ENCODE results near the gene FANK1.

FANK1 gene

DNA sequence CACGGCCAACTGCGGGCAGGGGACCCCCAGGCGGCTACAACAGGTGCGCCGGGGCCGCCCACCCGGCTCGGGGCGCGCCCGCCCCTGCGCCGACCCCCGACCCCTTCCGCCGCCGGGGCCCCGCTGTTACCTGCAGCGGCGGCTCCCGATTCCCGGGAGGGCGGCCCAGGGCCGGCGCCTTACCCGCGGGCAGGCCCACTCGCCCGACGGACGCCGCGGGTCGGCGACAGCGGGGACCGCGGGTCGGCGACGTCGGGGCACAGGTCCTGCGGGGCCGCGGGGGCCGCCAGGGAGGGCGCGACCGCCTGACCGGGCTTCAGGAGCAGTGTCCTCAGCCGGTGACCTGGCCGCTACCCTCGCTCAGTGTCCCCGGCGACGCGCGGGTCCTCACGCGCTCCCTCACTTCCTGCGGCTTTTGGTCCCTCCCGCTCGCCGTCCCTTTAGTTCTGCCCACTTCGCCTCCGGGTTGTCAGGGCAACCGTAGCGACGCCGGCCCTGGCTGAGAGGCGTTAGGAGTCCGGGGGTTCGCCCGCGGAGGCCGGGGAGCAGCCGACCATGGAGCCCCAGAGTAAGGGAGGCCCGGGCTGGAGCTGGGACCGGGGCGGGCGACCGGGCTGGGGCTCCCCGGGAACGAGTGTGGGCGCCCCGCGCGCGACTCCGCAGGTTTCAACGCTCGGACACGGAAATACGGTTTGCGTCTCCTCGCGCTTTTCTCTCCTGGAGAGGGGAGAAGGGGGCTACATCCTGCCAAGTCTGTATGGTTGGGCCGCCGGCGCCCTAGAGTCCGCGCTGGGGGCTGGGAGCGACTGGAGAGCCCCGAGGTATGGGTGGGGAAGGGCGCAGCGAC lies at the start of gene FANK1:
Gene FANK1 (plus strand): TSS at position 477 of the 847 bp plus-strand sequence. CDS start 79 bp downstream, at position 556.
- Histone ChIP-seq H3K27ac (peak within 1 kb of the TSS; percentile 73 to 87), H3K4me3 (peak within 1 kb of the TSS; percentile 82)
- DNase-seq (ENCODE audit: low spot score): peak; percentile 90

GRCh38 chr10:125846894-125847293 lies 49.5 kb upstream of the FANK1 start:
- DNase-seq (ENCODE audit: low spot score): no peak
- Histone ChIP-seq H3K27ac (no peak overlapping the region), H3K4me3 (no peak overlapping the region)
- TF ChIP-seq, protein P1, sequence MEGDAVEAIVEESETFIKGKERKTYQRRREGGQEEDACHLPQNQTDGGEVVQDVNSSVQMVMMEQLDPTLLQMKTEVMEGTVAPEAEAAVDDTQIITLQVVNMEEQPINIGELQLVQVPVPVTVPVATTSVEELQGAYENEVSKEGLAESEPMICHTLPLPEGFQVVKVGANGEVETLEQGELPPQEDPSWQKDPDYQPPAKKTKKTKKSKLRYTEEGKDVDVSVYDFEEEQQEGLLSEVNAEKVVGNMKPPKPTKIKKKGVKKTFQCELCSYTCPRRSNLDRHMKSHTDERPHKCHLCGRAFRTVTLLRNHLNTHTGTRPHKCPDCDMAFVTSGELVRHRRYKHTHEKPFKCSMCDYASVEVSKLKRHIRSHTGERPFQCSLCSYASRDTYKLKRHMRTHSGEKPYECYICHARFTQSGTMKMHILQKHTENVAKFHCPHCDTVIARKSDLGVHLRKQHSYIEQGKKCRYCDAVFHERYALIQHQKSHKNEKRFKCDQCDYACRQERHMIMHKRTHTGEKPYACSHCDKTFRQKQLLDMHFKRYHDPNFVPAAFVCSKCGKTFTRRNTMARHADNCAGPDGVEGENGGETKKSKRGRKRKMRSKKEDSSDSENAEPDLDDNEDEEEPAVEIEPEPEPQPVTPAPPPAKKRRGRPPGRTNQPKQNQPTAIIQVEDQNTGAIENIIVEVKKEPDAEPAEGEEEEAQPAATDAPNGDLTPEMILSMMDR (IDR thresholded peaks at IDR 0.05): no peak

DNA sequence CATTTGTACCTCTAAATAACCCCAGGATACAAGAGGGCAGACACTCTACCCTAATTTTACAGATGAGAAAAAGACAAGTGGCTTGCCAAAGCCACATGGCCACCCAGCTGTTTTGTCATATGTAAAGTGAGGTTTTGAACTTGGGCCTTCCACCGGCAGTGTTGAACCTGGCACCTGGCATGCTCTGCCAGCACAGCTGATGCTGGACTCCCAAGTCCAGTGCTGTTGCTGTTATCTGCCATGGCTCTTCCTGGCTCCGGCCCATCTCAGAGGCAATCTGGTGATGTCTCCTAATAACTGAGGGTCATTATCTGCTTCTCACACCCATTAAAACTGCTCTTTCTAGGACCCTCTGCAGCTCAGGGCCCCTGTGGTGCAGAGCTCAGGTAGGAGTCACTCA lies 48.0 kb upstream of the FANK1 start:
- no peak overlapping the region for H3K4me3 ChIP-seq
- TF ChIP-seq, protein P1 (IDR thresholded peaks at IDR 0.05): no peak
- DNase-seq (ENCODE audit: low spot score): no peak
- no peak overlapping the region for H3K27ac ChIP-seq

GRCh38 chr10:125848857-125849256 lies 47.5 kb upstream of the FANK1 start:
- TF ChIP-seq, protein P1 (IDR thresholded peaks at IDR 0.05): no peak
- DNase-seq (ENCODE audit: low spot score): no peak
- Histone ChIP-seq H3K4me3 (no peak overlapping the region), H3K27ac (no peak overlapping the region)

GRCh38 chr10:125849448-125849847 lies 46.9 kb upstream of the FANK1 start:
- Histone ChIP-seq H3K27ac (no peak overlapping the region), H3K4me3 (no peak overlapping the region)
- DNase-seq (ENCODE audit: low spot score): no peak
- TF ChIP-seq, protein P1 (IDR thresholded peaks at IDR 0.05): no peak

DNA sequence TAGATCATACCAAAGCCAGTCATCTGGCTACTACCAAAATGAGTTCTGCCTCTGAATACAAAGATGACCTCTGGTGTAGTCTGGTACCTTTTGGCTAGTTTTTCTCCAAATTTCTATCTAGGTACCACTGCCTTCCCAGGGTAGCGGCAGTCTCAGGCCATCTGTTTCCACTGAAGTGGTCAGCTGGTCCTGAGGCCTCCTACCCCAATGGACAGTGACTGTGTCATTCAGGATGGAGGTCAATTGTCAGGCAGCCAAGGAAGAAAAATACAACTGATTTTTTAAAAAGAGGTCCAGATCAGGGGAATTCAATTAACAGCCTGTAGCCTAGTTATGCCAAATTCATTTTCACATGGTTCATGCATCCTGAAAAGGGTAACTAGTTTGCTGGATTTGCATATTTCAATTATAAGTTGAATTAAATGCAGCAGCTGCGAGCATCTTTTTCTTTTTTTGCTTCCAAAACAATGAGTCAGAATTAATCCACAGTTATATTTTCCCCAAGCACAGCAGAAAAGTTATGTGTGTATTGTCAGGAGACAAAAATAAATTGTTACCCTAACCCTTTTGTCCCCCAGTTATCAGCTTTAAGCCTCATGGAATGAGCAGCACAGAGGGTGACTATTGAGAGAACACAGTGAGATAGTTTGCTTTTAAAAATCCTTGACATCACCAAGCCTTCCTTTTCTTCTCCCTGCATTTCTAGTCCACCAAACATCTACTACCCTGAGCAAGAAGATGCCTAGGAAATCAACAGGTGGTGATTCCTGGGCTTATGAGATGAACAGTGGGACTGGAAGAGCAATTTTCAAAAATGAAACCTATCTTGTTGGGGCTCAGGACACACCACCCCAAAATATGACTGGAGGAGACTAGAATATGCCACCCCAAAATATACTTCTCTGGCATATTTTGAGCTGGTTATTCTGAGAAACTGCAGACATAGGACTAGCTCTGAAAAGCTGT lies 45.3 kb upstream of the FANK1 start:
- TF ChIP-seq, protein P1 (IDR thresholded peaks at IDR 0.05): no peak
- Histone ChIP-seq H3K4me3 (no peak overlapping the region), H3K27ac (no peak overlapping the region)
- DNase-seq (ENCODE audit: low spot score): no peak

GRCh38 chr10:125852487-125852886 lies 43.9 kb upstream of the FANK1 start:
- no peak for DNase-seq (ENCODE audit: low spot score)
- TF ChIP-seq, protein P1 (IDR thresholded peaks at IDR 0.05): no peak
- Histone ChIP-seq H3K4me3 (no peak overlapping the region), H3K27ac (no peak overlapping the region)
